MM.1S (cell line): Measurements from ENCODE around the gene KRAS.

Experiments used
- CTCF ChIP-seq: fragments of 300-600 bp; sonication (generic); IDR thresholded peaks from 2 replicates; pipeline ENCODE4 v1.5.1; 2016; ENCODE audit warnings: antibody characterized with exemption, low read length, mixed read lengths
- EZH2phosphoT487 ChIP-seq: fragments of 300-600 bp; sonication (generic); IDR thresholded peaks from 2 replicates; pipeline ENCODE4 v1.6.1; 2018; ENCODE audit warnings: antibody characterized with exemption, low read length

- TF ChIP-seq CTCF = no peak
- TF ChIP-seq EZH2phosphoT487 = no peak
These were observed 68.0 kb downstream of the KRAS start for GRCh38 chr12:25182765-25183164.
